Muscle of arm (tissue), 12 donors: ENCODE measurements around the gene NDUFS6. TPM values are rescaled to one million over a fixed set of nuclear protein-coding genes. Genes with fewer than 3 reads are reported as not detected.
"Not testable (repeated sequence)": the region's sequence is repeated elsewhere in the genome, so short reads cannot be mapped to it uniquely, and the experiment has no call there.

Source experiments
- DNase-seq: peaks from one replicate; pipeline ENCODE4 v3.0.0-alpha.2; 2013
- polyA plus RNA-seq, 12 donors: library from polyadenylated mRNA; unstranded; fragments of 120-200 nt; gene quantifications; one replicate each; pipeline ENCODE4 v1.2.1, GENCODE V29; 2013; ENCODE audit not compliant: insufficient read length in 12 of 12

Gene NDUFS6
- polyA plus RNA-seq, 12 donors: 49.2 to 73.4 (median 57.9) TPM; not detected in 1

- no peak for DNase-seq
Measured at GRCh38 chr5:1815071-1815786, 14.0 kb downstream of the NDUFS6 start.

- DNase-seq: no peak
Measured at GRCh38 chr5:1815881-1816292, 14.7 kb downstream of the NDUFS6 start.

- DNase-seq: not testable (repeated sequence)
Measured at GRCh38 chr5:1816495-1817089, 15.4 kb downstream of the NDUFS6 start.

GRCh38 chr5:1817261-1818043 is 16.2 kb downstream of the NDUFS6 start:
- DNase-seq: no peak

- no peak for DNase-seq
Measured at GRCh38 chr5:1818784-1819183, 17.6 kb downstream of the NDUFS6 start.

- DNase-seq: no peak
Measured at GRCh38 chr5:1819458-1819857, 18.3 kb downstream of the NDUFS6 start.

- DNase-seq: no peak
Measured at GRCh38 chr5:1820381-1820780, 19.2 kb downstream of the NDUFS6 start.

- DNase-seq: no peak
Measured at GRCh38 chr5:1820926-1821325, 19.7 kb downstream of the NDUFS6 start.

- no peak for DNase-seq
Measured at GRCh38 chr5:1821862-1822261, 20.7 kb downstream of the NDUFS6 start.

- DNase-seq: no peak
Measured at GRCh38 chr5:1823381-1824034, 22.3 kb downstream of the NDUFS6 start.

- DNase-seq: no peak
Measured at GRCh38 chr5:1824109-1824821, 23.1 kb downstream of the NDUFS6 start.

GRCh38 chr5:1824903-1825841 is 24.0 kb downstream of the NDUFS6 start:
- DNase-seq: no peak

GRCh38 chr5:1826235-1826980 is 25.2 kb downstream of the NDUFS6 start:
- no peak for DNase-seq

GRCh38 chr5:1827025-1827885 is 26.0 kb downstream of the NDUFS6 start:
- DNase-seq: no peak

GRCh38 chr5:1827886-1828397 is 26.7 kb downstream of the NDUFS6 start:
- no peak for DNase-seq

- DNase-seq: no peak
Measured at GRCh38 chr5:1830571-1831228, 29.5 kb downstream of the NDUFS6 start.

- no peak for DNase-seq
Measured at GRCh38 chr5:1831257-1831656, 30.1 kb downstream of the NDUFS6 start.
